Daoy (cell line): Measurements from ENCODE around the gene FAM83C. TPM values are rescaled to one million over a fixed set of nuclear protein-coding genes. Genes with fewer than 3 reads are reported as not detected.

ENCODE experiments used
- DNase-seq: peaks from one replicate; pipeline ENCODE4 v3.0.0-alpha.2; 2015; ENCODE audit warnings: low read depth
- total RNA-seq: library from RNA; depleted of rRNA; stranded (reverse); fragments of >200 nt; shearing (Covaris generic); gene quantifications from 2 replicates; pipeline ENCODE4 v1.2.3, GENCODE V29; 2014

Gene FAM83C
- total RNA-seq, 1 experiment from 2014 or later: not detected

- no peak for DNase-seq
Observed at GRCh38 chr20:35299780-35300179, 7.6 kb upstream of the FAM83C start.

- no peak for DNase-seq
Observed at GRCh38 chr20:35298264-35298663, 6.0 kb upstream of the FAM83C start.

- DNase-seq: no peak
Observed at GRCh38 chr20:35297740-35298139, 5.5 kb upstream of the FAM83C start.

DNA sequence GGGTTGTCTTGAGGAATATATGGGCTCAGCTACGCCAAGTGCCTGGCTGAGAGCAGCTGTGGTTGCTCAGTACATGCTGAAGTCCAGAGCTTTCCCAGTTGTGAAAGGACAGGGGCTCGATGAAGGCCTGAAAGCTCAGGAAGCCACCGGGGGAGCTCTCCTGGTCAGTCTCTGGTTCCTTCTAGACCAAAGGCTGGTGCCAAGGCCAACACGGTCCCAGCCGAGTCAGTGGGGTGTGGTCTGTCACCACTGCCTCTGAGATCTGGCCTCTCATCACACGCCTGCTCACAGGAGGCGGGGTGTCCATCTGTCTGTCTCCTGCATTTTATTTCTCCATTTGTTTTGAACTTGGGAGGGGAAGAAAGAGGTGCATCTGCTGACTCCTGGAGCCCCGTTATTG is 4.9 kb upstream of the FAM83C start:
- peak; percentile 48 for DNase-seq

DNA sequence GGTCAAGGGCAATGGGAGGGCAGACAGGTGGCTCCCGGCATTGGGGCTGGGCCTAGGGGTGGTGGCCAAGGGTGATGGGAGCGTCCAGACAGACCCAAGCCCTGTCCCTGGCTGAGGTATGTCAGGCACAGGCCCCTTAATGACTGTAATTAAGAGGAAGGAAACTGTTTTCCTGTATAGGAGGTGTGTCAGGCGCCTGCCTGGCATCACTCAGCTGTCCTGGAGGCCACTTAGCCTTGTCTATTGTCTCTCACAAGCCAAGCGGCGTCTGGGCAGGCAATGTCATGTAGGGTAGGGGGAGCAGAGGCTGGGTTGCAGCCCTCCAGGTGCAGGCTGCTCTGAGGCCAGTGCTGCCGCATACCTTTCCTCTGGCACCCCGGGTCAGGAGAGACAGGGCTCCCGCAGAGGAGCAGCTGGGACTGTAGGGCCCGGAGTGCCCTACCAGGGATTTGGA is 3.9 kb upstream of the FAM83C start:
- DNase-seq: no peak

DNA sequence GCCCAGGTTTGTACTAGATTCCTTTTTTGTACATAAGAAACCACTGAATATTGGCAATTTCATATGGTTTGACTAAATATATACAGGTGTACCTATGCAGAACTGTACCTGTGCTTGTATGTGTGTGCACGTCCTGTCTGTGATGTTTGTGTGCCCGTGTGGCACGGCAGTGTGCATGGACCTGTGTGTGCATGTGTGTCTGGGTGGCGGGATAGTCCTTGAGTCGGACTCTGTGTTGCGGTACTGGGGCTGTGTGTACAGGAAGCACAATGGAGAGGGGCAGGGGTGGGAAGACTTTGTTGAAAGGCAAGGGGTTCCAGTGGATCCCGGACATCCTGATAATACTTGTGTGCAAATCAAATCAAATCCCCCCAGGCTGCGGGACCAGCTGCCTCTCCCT is 3.4 kb upstream of the FAM83C start:
- no peak for DNase-seq

GRCh38 chr20:35295058-35295457 is 2.8 kb upstream of the FAM83C start:
- no peak for DNase-seq

DNA sequence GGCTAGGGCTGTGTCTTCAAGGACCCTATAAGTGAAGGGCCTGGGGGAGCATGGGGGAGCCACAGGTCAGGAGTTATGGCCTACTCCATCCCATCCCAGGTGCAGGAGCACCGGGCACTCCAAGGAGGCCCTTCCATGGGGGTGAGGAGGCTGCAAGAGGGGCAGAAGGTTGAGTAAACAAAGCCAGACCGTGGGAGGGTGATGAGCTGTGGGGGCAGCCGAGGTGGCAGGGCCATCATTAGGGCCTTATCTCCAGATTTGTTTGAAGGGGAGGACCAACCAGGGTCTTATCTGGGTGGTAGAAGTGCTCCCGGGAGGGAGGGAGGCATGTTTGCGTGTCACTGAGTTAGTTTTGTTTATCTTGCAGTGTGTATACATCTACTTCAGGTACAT is 2.1 kb upstream of the FAM83C start:
- no peak for DNase-seq

DNA sequence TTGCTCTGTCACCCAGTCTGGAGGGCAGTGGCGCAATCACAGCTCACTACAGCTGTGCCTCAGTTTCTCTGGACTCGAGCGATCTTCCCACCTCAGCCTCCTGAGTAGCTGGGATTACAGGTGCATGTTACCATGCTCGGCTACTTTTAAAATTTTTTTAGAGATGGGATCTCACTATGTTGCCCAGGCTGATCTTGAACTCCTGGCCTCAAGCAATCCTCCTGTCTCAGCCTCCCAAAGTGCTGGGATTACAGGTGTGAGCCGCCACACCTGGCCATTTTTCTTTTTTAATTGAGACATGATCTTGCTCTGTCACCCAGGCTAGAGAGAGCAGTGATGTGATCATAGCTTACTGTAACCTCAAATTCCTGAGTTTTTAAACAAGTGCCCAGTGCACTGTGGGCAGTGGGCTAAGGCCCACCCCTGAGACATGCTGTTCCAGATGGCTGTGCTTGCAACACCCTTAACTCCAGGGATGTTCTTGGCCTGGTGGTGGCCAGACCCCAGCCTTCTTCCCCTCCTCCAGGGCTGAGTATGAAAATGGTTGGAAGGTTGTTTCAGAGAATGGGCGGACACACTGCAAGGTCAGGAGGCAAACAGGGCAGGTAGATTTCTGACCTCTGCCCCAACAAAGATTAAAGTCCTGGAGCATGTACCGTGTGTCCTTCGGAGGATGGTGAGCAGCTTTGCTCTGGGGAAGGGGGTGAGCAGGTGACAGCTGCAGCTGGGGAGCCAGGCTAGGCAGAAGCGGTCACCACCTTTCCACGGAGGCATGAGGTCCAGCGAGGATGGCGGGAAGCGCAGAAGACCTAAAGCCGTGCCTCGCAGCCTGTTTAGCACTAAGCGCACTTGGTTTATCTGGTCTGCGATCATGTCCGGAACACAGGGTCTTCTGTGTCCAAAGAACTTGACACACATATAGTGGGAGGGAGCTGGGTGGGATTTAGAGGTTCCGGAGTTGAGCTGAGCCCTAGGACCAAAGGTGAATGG is 1.4 kb upstream of the FAM83C start:
- no peak for DNase-seq

DNA sequence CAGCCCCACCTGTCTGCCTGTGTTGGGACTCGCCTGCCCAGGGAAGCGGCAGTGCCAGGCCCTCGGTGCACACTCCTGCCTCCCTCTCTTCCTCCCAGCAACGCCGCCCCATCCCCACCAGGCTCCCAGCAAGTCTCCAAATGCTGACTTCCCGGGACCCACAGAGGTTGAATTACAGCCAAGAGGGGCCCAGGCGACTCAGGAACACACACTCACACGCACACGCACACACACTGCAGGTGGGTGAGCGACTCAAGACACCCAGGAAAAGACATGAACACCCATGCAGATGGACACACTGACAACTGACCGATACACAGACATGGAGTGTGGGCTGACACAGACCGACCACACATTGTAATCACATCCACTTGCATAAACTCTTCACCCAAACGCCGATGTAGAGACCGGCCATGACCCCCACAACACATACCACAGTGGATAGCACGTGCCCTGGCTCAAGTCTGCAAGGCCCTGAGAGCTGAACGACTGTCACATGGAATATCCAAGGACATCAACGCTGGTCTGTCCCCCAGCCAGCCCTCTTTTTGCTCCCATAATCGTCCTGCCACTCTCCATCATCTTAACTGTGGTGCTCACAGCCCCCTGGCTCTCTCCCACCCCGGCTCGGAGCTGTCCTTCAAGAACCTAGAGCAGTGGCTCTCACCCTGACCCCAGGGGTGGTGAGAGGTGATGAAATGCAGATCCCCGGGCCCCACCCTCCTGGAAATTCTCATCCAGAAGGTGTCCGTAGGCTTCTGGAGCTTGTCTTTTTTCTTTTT is 470 bp upstream of the FAM83C start:
- no peak for DNase-seq

DNA sequence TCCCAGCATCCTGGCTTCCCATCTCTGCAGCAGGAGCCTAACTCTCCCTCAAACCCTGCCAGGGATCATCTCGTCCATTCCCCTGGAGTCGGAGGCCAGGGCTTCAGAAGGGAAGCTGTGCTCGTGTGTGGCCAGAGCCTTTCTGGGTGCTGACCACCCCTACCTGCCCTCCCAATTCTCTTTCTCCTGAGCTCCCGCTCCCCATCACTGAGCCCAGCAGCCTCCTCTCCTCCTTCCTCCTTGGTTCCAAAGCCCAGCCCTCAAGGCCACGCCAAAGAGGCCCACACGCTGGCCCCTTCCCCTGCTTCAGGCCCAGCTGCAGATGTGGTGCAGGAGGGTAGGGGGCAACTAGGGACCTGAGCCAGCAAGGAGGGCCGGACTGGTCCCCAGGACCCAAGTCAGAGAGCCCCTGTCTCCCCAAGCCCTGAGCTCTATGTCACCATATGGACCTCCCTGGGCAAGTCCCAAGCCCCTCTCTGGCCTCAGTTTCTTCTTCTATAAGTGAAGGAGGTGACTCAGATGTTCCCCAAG is 1.3 kb downstream of the FAM83C start:
- DNase-seq: no peak

GRCh38 chr20:35290186-35290886 is 1.9 kb downstream of the FAM83C start:
- DNase-seq: no peak

- no peak for DNase-seq
Observed at GRCh38 chr20:35288325-35289060, 3.7 kb downstream of the FAM83C start.

DNA sequence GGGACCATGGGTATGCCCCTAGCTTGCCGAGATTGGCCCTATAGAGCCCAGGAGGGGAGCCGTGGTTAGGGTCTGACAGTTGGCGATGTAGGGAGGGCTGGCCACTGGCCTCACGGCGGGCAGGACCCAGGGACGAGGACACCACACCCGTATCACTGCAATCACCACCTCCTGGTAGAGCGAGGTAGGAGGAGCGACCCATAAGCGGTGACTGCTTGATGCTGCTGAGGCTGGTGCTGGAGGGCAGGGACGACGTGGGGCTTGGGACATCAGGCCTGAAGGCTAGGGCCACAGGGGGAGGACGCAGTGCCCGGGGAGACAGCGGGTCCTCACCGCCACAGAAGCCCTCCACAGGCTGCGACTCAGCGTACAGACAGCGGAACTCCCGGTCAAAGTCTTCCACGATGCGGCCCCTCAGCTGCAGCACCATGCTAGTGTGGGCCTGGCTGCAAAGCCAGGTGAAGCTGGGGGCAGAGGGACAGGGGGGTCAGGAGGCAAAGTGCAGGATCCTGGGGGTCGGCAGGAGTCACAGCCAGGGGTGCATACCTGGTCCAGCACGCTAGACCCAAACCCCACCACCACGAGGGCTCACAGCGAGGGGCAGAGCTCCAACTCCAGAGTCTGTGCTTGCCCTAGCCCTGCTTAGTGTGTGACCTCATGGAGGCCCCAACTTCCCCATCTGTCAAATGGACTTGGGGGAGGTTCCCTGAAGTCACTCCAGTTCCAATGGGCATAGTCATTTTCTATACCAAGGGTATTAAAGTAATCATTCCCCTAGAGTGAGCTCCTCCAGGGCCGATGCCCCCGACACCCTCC is 4.5 kb downstream of the FAM83C start:
- no peak for DNase-seq

DNA sequence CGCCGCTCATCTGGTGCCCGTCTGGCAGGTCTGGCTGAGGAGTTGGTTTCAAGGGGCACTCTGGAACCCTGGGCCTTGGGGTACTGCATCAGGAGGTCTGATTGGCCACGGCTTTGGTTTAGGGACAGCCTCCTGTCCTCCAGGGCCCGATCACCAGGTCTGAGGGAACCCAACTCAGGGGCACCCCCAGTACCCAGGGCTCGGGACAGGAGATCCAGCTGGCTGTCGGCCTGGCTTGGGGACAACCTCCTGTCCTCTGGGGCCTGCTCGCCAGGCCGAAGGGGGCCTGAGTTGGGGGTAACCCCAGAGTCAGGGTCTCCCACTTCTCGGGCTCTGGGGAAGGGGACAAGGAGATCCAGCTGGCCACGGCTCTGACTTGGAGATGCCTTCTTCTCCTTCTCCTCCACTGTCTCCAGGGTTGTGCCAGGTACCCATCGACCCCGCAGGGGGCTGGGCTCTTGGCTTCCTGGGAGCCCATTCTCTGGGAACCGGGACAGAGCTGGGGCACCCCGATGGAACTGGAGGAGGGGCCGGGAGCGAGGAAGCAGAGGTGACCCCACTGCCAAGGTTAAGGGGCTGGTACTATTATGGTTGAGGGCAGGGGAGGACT is 5.2 kb downstream of the FAM83C start:
- DNase-seq: no peak

DNA sequence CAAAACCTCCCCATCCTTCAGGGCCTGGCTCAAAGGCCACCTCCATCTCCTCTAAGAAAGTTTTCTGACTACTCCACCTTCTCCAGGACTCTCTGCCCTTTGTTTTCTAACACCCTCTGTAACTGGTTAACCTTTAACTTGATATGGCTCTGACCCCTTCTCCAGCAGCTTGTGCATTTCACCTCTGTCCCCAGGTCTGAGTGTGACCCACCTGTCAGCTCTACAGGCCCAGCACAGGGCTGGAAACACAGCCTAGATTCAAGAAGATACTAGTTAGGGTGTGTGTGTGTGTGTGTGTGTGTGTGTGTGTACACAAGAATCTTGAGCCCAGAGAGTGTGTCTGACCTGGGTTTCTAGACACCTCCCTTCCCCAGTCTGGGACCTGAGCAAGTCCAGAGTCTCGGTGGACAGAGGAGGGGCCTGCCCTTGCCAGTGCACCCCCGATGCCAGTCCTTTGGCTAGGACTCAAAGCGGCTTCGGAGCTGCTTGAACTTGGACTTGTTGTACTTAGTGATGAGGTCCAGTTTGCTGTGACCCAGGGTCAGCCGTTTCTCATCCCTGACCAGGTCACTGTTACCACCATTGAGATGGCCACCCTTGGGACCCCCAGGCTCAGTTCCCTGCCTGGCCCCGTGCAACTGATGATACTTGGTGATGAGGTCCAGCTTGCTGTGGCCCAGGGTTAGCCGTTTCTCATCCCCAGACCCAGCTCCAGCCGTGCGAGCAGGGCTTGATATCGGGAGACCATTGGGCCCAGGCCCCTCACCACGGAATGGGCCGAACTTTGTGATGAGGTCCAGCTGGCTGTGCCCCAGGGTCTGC is 5.9 kb downstream of the FAM83C start:
- DNase-seq: no peak

DNA sequence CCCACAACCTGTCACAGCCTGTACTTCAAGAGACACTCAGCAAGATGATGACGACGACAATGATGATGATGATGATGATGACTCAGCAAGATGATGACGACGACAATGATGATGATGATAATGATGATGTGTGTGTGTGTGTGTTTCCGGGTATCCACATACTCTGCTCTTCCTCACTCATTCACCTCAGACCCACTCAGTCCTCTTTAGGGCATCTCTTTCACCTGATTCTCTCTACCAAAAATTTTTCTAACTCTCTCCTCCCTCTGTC is 6.5 kb downstream of the FAM83C start:
- DNase-seq: no peak

- DNase-seq: no peak
Observed at GRCh38 chr20:35284992-35285805, 7.0 kb downstream of the FAM83C start.
